K562 (cell line): ENCODE data around the gene TTC23L. TPM values are rescaled to one million over a fixed set of nuclear protein-coding genes. Genes with fewer than 3 reads are reported as not detected.

ENCODE experiments used
- ARID1B ChIP-seq: fragments of 450-650 bp; IDR thresholded peaks from 2 replicates; pipeline ENCODE4 v1.6.1; 2016; ENCODE audit warnings: antibody characterized with exemption, mild to moderate bottlenecking, inconsistent platforms
- CREB1 ChIP-seq, 2 experiments: sonication (generic) in 1 of 2; formaldehyde crosslinking in 1 of 2; IDR thresholded peaks; 2 replicates each; pipeline versions ENCODE4 v1.6.1 to v1.8.0; 2012 to 2022; ENCODE audit warnings: inconsistent platforms in 1 of 2, mild to moderate bottlenecking in 1 of 2, missing genetic modification reagents in 1 of 2, moderate library complexity in 1 of 2
- CXXC5 ChIP-seq: fragments of 250-450 bp; sonication (Bioruptor Pico); IDR thresholded peaks from 2 replicates; pipeline ENCODE4 v1.8.0; 2022; ENCODE audit warnings: inconsistent platforms, mild to moderate bottlenecking, moderate library complexity
- DEAF1 ChIP-seq: fragments of 450-650 bp; formaldehyde crosslinking; IDR thresholded peaks from 2 replicates; pipeline ENCODE4 v1.4.0; 2020; ENCODE audit warnings: mild to moderate bottlenecking, moderate library complexity
- HNRNPL ChIP-seq: fragments of 200-400 bp; formaldehyde crosslinking; IDR thresholded peaks from 2 replicates; pipeline ENCODE4 v1.6.1; 2017; ENCODE audit warnings: low read depth, mild to moderate bottlenecking, low read length
- KDM4B ChIP-seq, 2 experiments: fragments of 450-650 bp in 1 of 2; sonication (generic) in 1 of 2; IDR thresholded peaks; 2 replicates each; pipeline ENCODE4 v1.6.1; 2016 to 2017; ENCODE audit warnings: borderline replicate concordance in 2 of 2, antibody characterized with exemption in 1 of 2, low read depth in 1 of 2, mild to moderate bottlenecking in 1 of 2
- MBD1 ChIP-seq: fragments of 250-450 bp; sonication (Bioruptor Pico); IDR thresholded peaks from 2 replicates; pipeline ENCODE4 v1.8.0; 2022; ENCODE audit warnings: inconsistent platforms
- MBD2 ChIP-seq: sonication (generic); IDR thresholded peaks from 2 replicates; pipeline ENCODE4 v1.6.1; 2016; ENCODE audit warnings: low read depth, borderline replicate concordance
- MYNN ChIP-seq, 2 experiments: sonication (generic); formaldehyde crosslinking in 1 of 2; IDR thresholded peaks; 2 replicates each; pipeline versions ENCODE4 v1.5.0 to v1.6.1; 2016 to 2020; ENCODE audit warnings: antibody characterized with exemption in 1 of 2, missing genetic modification reagents in 1 of 2
- SREBF1 ChIP-seq: fragments of 150-350 bp; IDR thresholded peaks from 2 replicates; pipeline ENCODE4 v1.6.1; 2014; ENCODE audit warnings: antibody characterized with exemption, low read depth, low read length, borderline replicate concordance
- TAF9B ChIP-seq: fragments of 450-650 bp; IDR thresholded peaks from 2 replicates; pipeline ENCODE4 v1.6.1; 2018; ENCODE audit warnings: mild to moderate bottlenecking; ENCODE audit not compliant: partially characterized antibody
- TSC22D4 ChIP-seq: fragments of 450-650 bp; IDR thresholded peaks from 2 replicates; pipeline ENCODE4 v1.6.1; 2016; ENCODE audit warnings: missing genetic modification characterization, missing biosample characterization, control low read depth
- ZBTB11 ChIP-seq, 3 experiments: fragments of 200-800 bp in 1 of 3; fragments of 250-450 bp in 1 of 3; fragments of 450-650 bp in 1 of 3; sonication (Bioruptor Pico) in 1 of 3; sonication (Bioruptor generic) in 1 of 3; formaldehyde crosslinking in 1 of 3; IDR thresholded peaks; 2 replicates each; pipeline versions ENCODE4 v1.6.1 to v1.8.0; 2016 to 2022; ENCODE audit warnings: mild to moderate bottlenecking in 2 of 3, missing genetic modification characterization in 2 of 3, missing compliant biosample characterization in 1 of 3, moderate library complexity in 1 of 3
- ZBTB9 ChIP-seq: fragments of 450-650 bp; formaldehyde crosslinking; IDR thresholded peaks from 2 replicates; pipeline ENCODE4 v1.4.0; 2020; ENCODE audit warnings: mild to moderate bottlenecking, moderate library complexity
- ZC3H4 ChIP-seq: sonication (generic); formaldehyde crosslinking; IDR thresholded peaks from 2 replicates; pipeline ENCODE4 v1.9.0; 2021; ENCODE audit warnings: missing genetic modification reagents, borderline replicate concordance
- ZNF23 ChIP-seq: fragments of 250-450 bp; sonication (Bioruptor Pico); IDR thresholded peaks from 2 replicates; pipeline ENCODE4 v1.4.0; 2020; ENCODE audit warnings: mild to moderate bottlenecking
- ZNF431 ChIP-seq: sonication (generic); formaldehyde crosslinking; IDR thresholded peaks from 2 replicates; pipeline ENCODE4 v1.8.0; 2022; ENCODE audit warnings: mild to moderate bottlenecking, missing genetic modification reagents
- polyA plus RNA-seq, 8 experiments: library from polyadenylated mRNA; depleted of rRNA in 4 of 8; stranded (reverse) in 5 of 8; unstranded in 3 of 8; fragments of >200 nt; fragmentation: Nextera tagmentation in 2 of 8; fragmentation: Illumina TruSeq in 1 of 8; extraction: Ambion mirVana in 2 of 8; extraction: Trizol in 1 of 8; gene quantifications; 2 replicates each; pipeline versions ENCODE4 v1.2.1 to v1.2.3, GENCODE V29; 2011 to 2014; ENCODE audit warnings: inconsistent platforms in 1 of 8, missing spikeins in 1 of 8
- total RNA-seq, 7 experiments: library from RNA; depleted of rRNA in 6 of 7; stranded (reverse); fragments of >200 nt in 6 of 7; fragmentation: Illumina TruSeq in 2 of 7; extraction: Trizol in 2 of 7; gene quantifications; 2 replicates each; pipeline versions ENCODE4 v1.2.1 to v1.2.3, GENCODE V29; 2011 to 2021; ENCODE audit warnings: low replicate concordance in 1 of 7

Gene TTC23L
- total and polyA plus RNA-seq, 9 of the 15 experiments (the other 6 are each of a cell fraction or from before 2014, with no cell fraction given): 0.03 to 0.32 (median 0.14) TPM; not detected in 2

GRCh38 chr5:34838785-34839714 lies at the start of gene TTC23L (continued):
- TF ChIP-seq CREB1 (IDR thresholded peaks at IDR 0.05) (no peak), CREB1 (CRISPR knock-in tag; IDR thresholded peaks at IDR 0.05) (peak; percentile 60), CXXC5 (peak; percentile 91), HNRNPL (no peak), MYNN (IDR thresholded peaks at IDR 0.05) (peak; percentile 89; the same call in 1 of the 2 replicates), MYNN (CRISPR knock-in tag; IDR thresholded peaks at IDR 0.05) (no peak), ZC3H4 (CRISPR knock-in tag) (no peak), KDM4B (IDR thresholded peaks at IDR 0.05; ENCODE audit: borderline replicate concordance in 2 of 2, low read depth in 1 of 2) (no peak; a peak in 1 of 4 replicates), SREBF1 (no peak), DEAF1 (CRISPR knock-in tag) (no peak), ZNF431 (CRISPR knock-in tag) (no peak), TAF9B (no peak), ARID1B (no peak), MBD2 (peak; percentile 50; the same call in 1 of the 2 replicates), ZBTB9 (CRISPR knock-in tag) (0 out of 2 replicates have a peak, but pooled peaks have one; percentile 43), MBD1 (CRISPR knock-in tag) (0 out of 2 replicates have a peak, but pooled peaks have one; percentile 83), ZNF23 (no peak), ZBTB11 (CRISPR knock-in tag; IDR thresholded peaks at IDR 0.05) (peak; percentile 83 to 96 (median 96); a peak in 5 of 6 replicates), TSC22D4 (no peak)
